ENCODE results near the gene UNC5A. TPM values are rescaled to one million over a fixed set of nuclear protein-coding genes. Genes with fewer than 3 reads are reported as not detected.
A peak's percentile ranks its signal among the peaks of the same experiment; 100 is the strongest.

UNC5A gene
- total and polyA plus RNA-seq, 9 of the 15 experiments (the other 6 are each of a cell fraction or from before 2014, with no cell fraction given), result not detected

DNA sequence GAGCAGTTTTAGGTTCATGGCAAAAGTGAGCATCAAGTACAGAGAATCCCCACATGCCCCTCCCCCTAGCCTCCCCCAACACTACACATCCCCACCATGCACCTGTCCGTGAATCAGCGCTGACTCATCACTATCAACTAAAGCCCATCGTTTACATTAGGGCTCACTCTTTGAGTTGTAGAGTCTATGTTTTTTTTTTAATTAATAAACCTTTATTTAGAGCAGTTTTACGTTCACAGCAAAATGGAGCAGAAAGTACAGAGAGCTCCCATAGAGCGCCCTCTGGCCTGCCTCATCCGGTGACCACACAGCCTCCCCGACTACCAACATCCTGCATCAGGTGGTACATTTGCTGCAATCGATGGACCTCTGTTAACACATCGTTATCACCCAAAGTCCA, 47.9 kb upstream of the UNC5A start:
- Histone ChIP-seq H3K9me1 (ENCODE audit: control insufficient read depth, insufficient read depth, low read length) (no peaks in the 10 kb centered on the region), H2AFZ (ENCODE audit: low read depth, low read length) (no peak overlapping the region), H3K79me2 (ENCODE audit: control insufficient read depth, insufficient read depth, low read length) (no peaks in the 10 kb centered on the region), H4K20me1 (replicated peaks; ENCODE audit: control insufficient read depth, insufficient read depth, low read length) (no peaks in the 10 kb centered on the region), H3K36me3 (ENCODE audit: control insufficient read depth, insufficient read depth, low read length) (no peaks in the 10 kb centered on the region), H3K27ac (ENCODE audit: extremely low read depth, low read depth, low read length) (no peak overlapping the region), H3K9ac (ENCODE audit: insufficient read depth in 1 of 2, low read depth in 2 of 2, low read length in 2 of 2) (no peak overlapping the region), H3K4me2 (ENCODE audit: insufficient read depth, low read length) (no peak overlapping the region), H3K9me3 (replicated peaks; ENCODE audit: control insufficient read depth, insufficient read depth, low read depth, low read length) (no peaks in the 10 kb centered on the region), H3K4me3 (no peak overlapping the region), H3K27me3 (ENCODE audit: control insufficient read depth in 2 of 2, insufficient read depth in 2 of 2, low read length in 2 of 2) (peaks cover 0 to 6% of the 10 kb centered on the region in 2 experiments; a peak in 2 of 5 replicates), H3K4me1 (replicated peaks in 1 of 2; ENCODE audit: control insufficient read depth in 2 of 2, insufficient read depth in 2 of 2, low read length in 2 of 2) (no peaks in the 10 kb centered on the region)
- FAIRE-seq (no peak), ATAC-seq (no peak), DNase-seq (ENCODE audit: extremely low read depth in 1 of 4, low spot score in 3 of 4) (peak in 2 of 4 experiments; percentile 16 to 34)
- BruUV-seq (replicated peaks), result no TSS peak
- in situ Hi-C loops (cut with MboI), result no loop called here
- under 1% methylated on average over 9 of the region's 9 CpGs for WGBS (ENCODE audit: insufficient coverage, low coverage, missing lambda C conversion rate)
- POLR2A ChIA-PET, result interaction anchor here (0.7 kb wide), 1 partner anchor 61 kb away, joined by 4 read pairs; no protein-coding TSS in a partner anchor
- CTCF ChIA-PET (ENCODE audit: low intra/inter-chr PET ratio), result no interaction called here
- intact Hi-C loops (cut with micrococcal nuclease), result no loop called here
- TF ChIP-seq MXI1 (IDR thresholded peaks at IDR 0.05; ENCODE audit: low read depth, low read length) (no peak), ZNF165 (CRISPR knock-in tag; IDR thresholded peaks at IDR 0.05; ENCODE audit: borderline replicate concordance) (no peak), RHOXF2B (CRISPR knock-in tag; conservative IDR thresholded peaks at IDR 0.05) (no peak), HNRNPLL (IDR thresholded peaks at IDR 0.05; ENCODE audit: low read depth, low read length, poor library complexity, severe bottlenecking) (no peak), NFYB (IDR thresholded peaks at IDR 0.05; ENCODE audit: extremely low read depth, insufficient read length) (no peak), ZNF507 (tag; conservative IDR thresholded peaks at IDR 0.05) (no peak), CEBPG (CRISPR knock-in tag; IDR thresholded peaks at IDR 0.05) (no peak), CEBPG (tag; conservative IDR thresholded peaks at IDR 0.05 in 1 of 2, IDR thresholded peaks at IDR 0.05 in 1 of 2) (no peak), CSDE1 (IDR thresholded peaks at IDR 0.05) (no peak), ZNF316 (IDR thresholded peaks at IDR 0.05) (peak; percentile 66), C11orf30 (IDR thresholded peaks at IDR 0.05; ENCODE audit: low read depth) (peak; percentile 41; the same call in 1 of the 2 replicates), ATF1 (CRISPR knock-in tag; IDR thresholded peaks at IDR 0.05) (no peak), ATF1 (tag; IDR thresholded peaks at IDR 0.05) (no peak), NFIX (CRISPR knock-in tag; IDR thresholded peaks at IDR 0.05; ENCODE audit: low read depth) (no peak), FOSL1 (tag; conservative IDR thresholded peaks at IDR 0.05) (peak; percentile 58), ZNF785 (CRISPR knock-in tag; IDR thresholded peaks at IDR 0.05) (no peak), PCBP2 (IDR thresholded peaks at IDR 0.05; ENCODE audit: low read depth, low read length, poor library complexity, severe bottlenecking) (no peak)
- TF ChIP-seq, protein P1, sequence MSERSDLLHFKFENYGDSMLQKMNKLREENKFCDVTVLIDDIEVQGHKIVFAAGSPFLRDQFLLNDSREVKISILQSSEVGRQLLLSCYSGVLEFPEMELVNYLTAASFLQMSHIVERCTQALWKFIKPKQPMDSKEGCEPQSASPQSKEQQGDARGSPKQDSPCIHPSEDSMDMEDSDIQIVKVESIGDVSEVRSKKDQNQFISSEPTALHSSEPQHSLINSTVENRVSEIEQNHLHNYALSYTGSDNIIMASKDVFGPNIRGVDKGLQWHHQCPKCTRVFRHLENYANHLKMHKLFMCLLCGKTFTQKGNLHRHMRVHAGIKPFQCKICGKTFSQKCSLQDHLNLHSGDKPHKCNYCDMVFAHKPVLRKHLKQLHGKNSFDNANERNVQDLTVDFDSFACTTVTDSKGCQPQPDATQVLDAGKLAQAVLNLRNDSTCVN (CRISPR knock-in tag; IDR thresholded peaks at IDR 0.05), result no peak
- TF ChIP-seq, protein P2, sequence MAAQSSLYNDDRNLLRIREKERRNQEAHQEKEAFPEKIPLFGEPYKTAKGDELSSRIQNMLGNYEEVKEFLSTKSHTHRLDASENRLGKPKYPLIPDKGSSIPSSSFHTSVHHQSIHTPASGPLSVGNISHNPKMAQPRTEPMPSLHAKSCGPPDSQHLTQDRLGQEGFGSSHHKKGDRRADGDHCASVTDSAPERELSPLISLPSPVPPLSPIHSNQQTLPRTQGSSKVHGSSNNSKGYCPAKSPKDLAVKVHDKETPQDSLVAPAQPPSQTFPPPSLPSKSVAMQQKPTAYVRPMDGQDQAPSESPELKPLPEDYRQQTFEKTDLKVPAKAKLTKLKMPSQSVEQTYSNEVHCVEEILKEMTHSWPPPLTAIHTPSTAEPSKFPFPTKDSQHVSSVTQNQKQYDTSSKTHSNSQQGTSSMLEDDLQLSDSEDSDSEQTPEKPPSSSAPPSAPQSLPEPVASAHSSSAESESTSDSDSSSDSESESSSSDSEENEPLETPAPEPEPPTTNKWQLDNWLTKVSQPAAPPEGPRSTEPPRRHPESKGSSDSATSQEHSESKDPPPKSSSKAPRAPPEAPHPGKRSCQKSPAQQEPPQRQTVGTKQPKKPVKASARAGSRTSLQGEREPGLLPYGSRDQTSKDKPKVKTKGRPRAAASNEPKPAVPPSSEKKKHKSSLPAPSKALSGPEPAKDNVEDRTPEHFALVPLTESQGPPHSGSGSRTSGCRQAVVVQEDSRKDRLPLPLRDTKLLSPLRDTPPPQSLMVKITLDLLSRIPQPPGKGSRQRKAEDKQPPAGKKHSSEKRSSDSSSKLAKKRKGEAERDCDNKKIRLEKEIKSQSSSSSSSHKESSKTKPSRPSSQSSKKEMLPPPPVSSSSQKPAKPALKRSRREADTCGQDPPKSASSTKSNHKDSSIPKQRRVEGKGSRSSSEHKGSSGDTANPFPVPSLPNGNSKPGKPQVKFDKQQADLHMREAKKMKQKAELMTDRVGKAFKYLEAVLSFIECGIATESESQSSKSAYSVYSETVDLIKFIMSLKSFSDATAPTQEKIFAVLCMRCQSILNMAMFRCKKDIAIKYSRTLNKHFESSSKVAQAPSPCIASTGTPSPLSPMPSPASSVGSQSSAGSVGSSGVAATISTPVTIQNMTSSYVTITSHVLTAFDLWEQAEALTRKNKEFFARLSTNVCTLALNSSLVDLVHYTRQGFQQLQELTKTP (IDR thresholded peaks at IDR 0.05; ENCODE audit: low read depth in 1 of 2, partially characterized antibody in 2 of 2), result no peak
